Calu3 (cell line): ENCODE data around the gene FAM131A. TPM values are rescaled to one million over a fixed set of nuclear protein-coding genes. Genes with fewer than 3 reads are reported as not detected.

Experiments
- BruUV-seq: library from RNA; stranded (reverse); fragments of 400-500 nt; replicated peaks from 2 replicates; lab custom pipeline; 2021; lab: Mats Ljungman, UMichigan
- CTCF ChIA-PET: fragments of 300-600 bp; sonication (Branson Sonifier 250); formaldehyde crosslinking; loops from one replicate; lab custom pipeline; 2022; ENCODE audit warnings: antibody characterized with exemption; lab: Charles Lee
- DNase-seq: peaks from one replicate; pipeline ENCODE4 v3.0.0; 2022
- H3K27ac Mint-ChIP-seq: one replicate; pipeline ENCODE4 v1.8.0; 2022; ENCODE audit warnings: mixed read lengths; ENCODE audit not compliant: unreplicated experiment
- H3K27me3 Mint-ChIP-seq: one replicate; pipeline ENCODE4 v1.8.0; 2022; ENCODE audit warnings: mixed read lengths; ENCODE audit not compliant: unreplicated experiment
- H3K36me3 Mint-ChIP-seq: one replicate; pipeline ENCODE4 v1.8.0; 2022; ENCODE audit warnings: mild to moderate bottlenecking, moderate library complexity, mixed read lengths; ENCODE audit not compliant: insufficient read depth, unreplicated experiment
- H3K4me1 Mint-ChIP-seq: one replicate; pipeline ENCODE4 v1.8.0; 2022; ENCODE audit warnings: mild to moderate bottlenecking, low read depth, mixed read lengths; ENCODE audit not compliant: unreplicated experiment
- H3K4me3 Mint-ChIP-seq: one replicate; pipeline ENCODE4 v1.8.0; 2022; ENCODE audit warnings: mild to moderate bottlenecking, low read depth, moderate library complexity, mixed read lengths; ENCODE audit not compliant: unreplicated experiment
- H3K9me3 Mint-ChIP-seq: one replicate; pipeline ENCODE4 v1.8.0; 2022; ENCODE audit warnings: low read depth, mixed read lengths; ENCODE audit not compliant: unreplicated experiment
- CTCF ChIP-seq: fragments of 200-600 bp; IDR thresholded peaks from one replicate; pipeline ENCODE4 v1.8.0; 2022; ENCODE audit warnings: antibody characterized with exemption; ENCODE audit not compliant: unreplicated experiment
- intact Hi-C: fragments of 100-400 bp; cut with micrococcal nuclease; formaldehyde crosslinking; loops from one replicate; pipeline ENCODE4 v1.10.0; 2022; ENCODE audit not compliant: unreplicated experiment
- total RNA-seq: library from RNA; stranded (reverse); gene quantifications from 2 replicates; pipeline ENCODE4 v1.2.3, GENCODE V29; 2022

The FAM131A gene
- total RNA-seq, 1 experiment from 2014 or later = 24.4 TPM

GRCh38 chr3:184307915-184308314, 29.5 kb upstream of the FAM131A start:
- intact Hi-C loops = no loop called here
- no peaks in the 10 kb centered on the region for H3K27me3 Mint-ChIP-seq
- TF ChIP-seq CTCF = no peak
- H3K4me1 Mint-ChIP-seq = no peaks in the 10 kb centered on the region
- no peak overlapping the region for H3K4me3 Mint-ChIP-seq
- no peaks in the 10 kb centered on the region for H3K9me3 Mint-ChIP-seq
- DNase-seq = no peak
- H3K36me3 Mint-ChIP-seq = peaks cover 64% of the 10 kb centered on the region
- H3K27ac Mint-ChIP-seq = no peak overlapping the region
- CTCF ChIA-PET = no interaction called here
- no TSS peak for BruUV-seq

GRCh38 chr3:184308744-184309143, 28.7 kb upstream of the FAM131A start:
- H3K36me3 Mint-ChIP-seq = peaks cover 65% of the 10 kb centered on the region
- CTCF ChIA-PET = no interaction called here
- no TSS peak for BruUV-seq
- no peaks in the 10 kb centered on the region for H3K9me3 Mint-ChIP-seq
- no peak for DNase-seq
- H3K4me1 Mint-ChIP-seq = no peaks in the 10 kb centered on the region
- TF ChIP-seq CTCF = no peak
- H3K27ac Mint-ChIP-seq = no peak overlapping the region
- intact Hi-C loops = no loop called here
- no peak overlapping the region for H3K4me3 Mint-ChIP-seq
- no peaks in the 10 kb centered on the region for H3K27me3 Mint-ChIP-seq

- DNase-seq = no peak
- Mint-ChIP-seq H3K9me3 (no peaks in the 10 kb centered on the region), H3K27me3 (no peaks in the 10 kb centered on the region), H3K4me1 (peaks cover 7% of the 10 kb centered on the region), H3K4me3 (no peak overlapping the region), H3K36me3 (peaks cover 65% of the 10 kb centered on the region), H3K27ac (peak overlapping the region; percentile 0)
- BruUV-seq = no TSS peak
- intact Hi-C loops = no loop called here
- TF ChIP-seq CTCF = no peak
- CTCF ChIA-PET = interaction anchor here (0.7 to 1.2 kb wide), 2 partner anchors 11 to 239 kb away, joined by 4 read pairs; no protein-coding TSS in a partner anchor
Observed at GRCh38 chr3:184311633-184312032, 25.8 kb upstream of the FAM131A start.

- Mint-ChIP-seq H3K4me3 (peak within 1 kb of the TSS; percentile 68), H3K27ac (peak within 1 kb of the TSS; percentile 78), H3K4me1 (peaks cover 30% of the 10 kb centered on the region), H3K36me3 (peaks cover 64% of the 10 kb centered on the region), H3K27me3 (no peaks in the 10 kb centered on the region), H3K9me3 (no peaks in the 10 kb centered on the region)
- TF ChIP-seq CTCF = no peak
- no TSS peak for BruUV-seq
- CTCF ChIA-PET = interaction anchor here (0.7 kb wide), 1 partner anchor 1218 kb away, joined by 3 read pairs; no protein-coding TSS in a partner anchor
- peak; percentile 98 for DNase-seq
- intact Hi-C loops = no loop called here
Observed at GRCh38 chr3:184314363-184314699, 23.1 kb upstream of the FAM131A start, which contains the start of gene EIF4G1. Gene EIF4G1, plus strand, starts transcription at chr3:184314606. Its CDS starts 1,191 bp downstream, at chr3:184315797.
